Neuronal stem cell (in vitro differentiated cells): ENCODE data around the gene TBX2.

Source experiments
- DNase-seq: peaks from one replicate; pipeline ENCODE4 v3.0.0-alpha.2; 2013; ENCODE audit warnings: low spot score
- H2AFZ ChIP-seq: one replicate; pipeline ENCODE4 v1.6.1; 2013; ENCODE audit warnings: mild to moderate bottlenecking, low read length, inconsistent platforms
- H2AK5ac ChIP-seq: 2 replicates; pipeline ENCODE4 v1.6.1; 2013; ENCODE audit warnings: low read depth, mild to moderate bottlenecking, inconsistent platforms, low read length, moderate library complexity, mixed read lengths
- H2BK120ac ChIP-seq: 2 replicates; pipeline ENCODE4 v1.6.1; 2013; ENCODE audit warnings: low read depth, mild to moderate bottlenecking, inconsistent platforms, low read length, moderate library complexity, mixed read lengths
- H2BK12ac ChIP-seq: one replicate; pipeline ENCODE4 v1.6.1; 2013; ENCODE audit warnings: low read length, inconsistent platforms
- H2BK15ac ChIP-seq: 2 replicates; pipeline ENCODE4 v1.6.1; 2013; ENCODE audit warnings: mild to moderate bottlenecking, low read length, inconsistent platforms, mixed read lengths
- H2BK5ac ChIP-seq: one replicate; pipeline ENCODE4 v1.6.1; 2013; ENCODE audit warnings: inconsistent platforms, mild to moderate bottlenecking, low read length, moderate library complexity
- H3K14ac ChIP-seq: one replicate; pipeline ENCODE4 v1.6.1; 2013; ENCODE audit warnings: low read length, inconsistent platforms
- H3K18ac ChIP-seq: 2 replicates; pipeline ENCODE4 v1.6.1; 2013; ENCODE audit warnings: low read length, inconsistent platforms
- H3K23ac ChIP-seq: 2 replicates; pipeline ENCODE4 v1.6.1; 2013; ENCODE audit warnings: low read depth, mild to moderate bottlenecking, mixed read lengths, low read length, inconsistent platforms; ENCODE audit not compliant: poor library complexity
- H3K27ac ChIP-seq: replicated peaks from 3 replicates; pipeline ENCODE4 v1.5.1; 2013; ENCODE audit warnings: low read length, inconsistent platforms
- H3K27me3 ChIP-seq, 3 experiments: 2 replicates each; pipeline ENCODE4 v1.6.1; 2013; ENCODE audit warnings: low read length in 3 of 3, mild to moderate bottlenecking in 2 of 3, inconsistent platforms in 1 of 3, low read depth in 1 of 3, mixed read lengths in 1 of 3, moderate library complexity in 1 of 3; ENCODE audit not compliant: control insufficient read depth in 3 of 3, insufficient read depth in 3 of 3
- H3K36me3 ChIP-seq, 2 donors: replicated peaks in 1 of 2; 2 replicates each; pipeline ENCODE4 v1.6.1; 2013; ENCODE audit warnings: low read length in 2 of 2; ENCODE audit not compliant: control insufficient read depth in 2 of 2, insufficient read depth in 2 of 2
- H3K4ac ChIP-seq: 2 replicates; pipeline ENCODE4 v1.6.1; 2013; ENCODE audit warnings: inconsistent platforms, mild to moderate bottlenecking, low read length, moderate library complexity
- H3K4me1 ChIP-seq, 2 donors: 1 replicate in 1 of 2; 2 replicates in 1 of 2; pipeline ENCODE4 v1.6.1; 2013; ENCODE audit warnings: low read length in 2 of 2, low read depth in 1 of 2; ENCODE audit not compliant: control insufficient read depth in 2 of 2, insufficient read depth in 1 of 2
- H3K4me2 ChIP-seq: one replicate; pipeline ENCODE4 v1.6.1; 2013; ENCODE audit warnings: mild to moderate bottlenecking, low read length, inconsistent platforms; ENCODE audit not compliant: insufficient read depth, poor library complexity, severe bottlenecking
- H3K4me3 ChIP-seq, 2 donors: 2 replicates each; pipeline ENCODE4 v1.5.1; 2013; ENCODE audit warnings: low read length in 2 of 2, mild to moderate bottlenecking in 2 of 2, inconsistent platforms in 1 of 2, moderate library complexity in 1 of 2
- H3K79me1 ChIP-seq: one replicate; pipeline ENCODE4 v1.6.1; 2013; ENCODE audit warnings: low read depth, mild to moderate bottlenecking, inconsistent platforms, low read length, moderate library complexity
- H3K9ac ChIP-seq: one replicate; pipeline ENCODE4 v1.6.1; 2013; ENCODE audit warnings: mild to moderate bottlenecking, low read depth, low read length, inconsistent platforms; ENCODE audit not compliant: poor library complexity
- H3K9me3 ChIP-seq, 2 donors: replicated peaks in 1 of 2; 2 replicates each; pipeline versions ENCODE3 to v1.6.1; 2013; ENCODE audit warnings: low read length in 2 of 2, mild to moderate bottlenecking in 2 of 2, inconsistent platforms in 1 of 2, low read depth in 1 of 2, mixed read lengths in 1 of 2, moderate library complexity in 1 of 2; ENCODE audit not compliant: control insufficient read depth in 2 of 2, insufficient read depth in 1 of 2
- H4K8ac ChIP-seq: one replicate; pipeline ENCODE4 v1.6.1; 2013; ENCODE audit warnings: low read depth, mild to moderate bottlenecking, inconsistent platforms, low read length, moderate library complexity
- H4K91ac ChIP-seq: one replicate; pipeline ENCODE4 v1.6.1; 2013; ENCODE audit warnings: low read length, low read depth, mild to moderate bottlenecking, inconsistent platforms; ENCODE audit not compliant: poor library complexity
- WGBS, 2 donors: extraction: QIAGEN DNeasy Blood & Tissue Kit; methylation state at CpG; one replicate each; pipeline ENCODE4 v1.1.7; 2013; ENCODE audit warnings: missing lambda C conversion rate in 2 of 2, mixed read lengths in 1 of 2; ENCODE audit not compliant: insufficient read length in 2 of 2, insufficient replicate concordance in 1 of 2; ENCODE audit errors: extremely low coverage in 2 of 2; 5-methylcytosine and 5-hydroxymethylcytosine counted together

TBX2 gene

GRCh38 chr17:61450641-61451537 is 51.2 kb downstream of the TBX2 start:
- H3K4me1 ChIP-seq: peaks cover 6 to 7% of the 10 kb centered on the region in 2 donors
- H4K8ac ChIP-seq: no peak overlapping the region
- WGBS, 2 donors: no CpG with 5 or more reads among the region's 19 CpGs
- H4K91ac ChIP-seq: no peak overlapping the region
- H3K14ac ChIP-seq: no peak overlapping the region
- H2BK12ac ChIP-seq: no peak overlapping the region
- H3K9me3 ChIP-seq: peaks cover 3 to 15% of the 10 kb centered on the region in 2 donors
- no peak overlapping the region for H2BK5ac ChIP-seq
- H3K4me3 ChIP-seq: peak overlapping the region in 1 of 2 donors; percentile 28
- H3K36me3 ChIP-seq: no peaks in the 10 kb centered on the region
- no peak overlapping the region for H3K4me2 ChIP-seq
- peaks cover 36 to 98% (median 52%) of the 10 kb centered on the region in 3 experiments for H3K27me3 ChIP-seq
- H3K4ac ChIP-seq: no peak overlapping the region
- no peak overlapping the region for H3K27ac ChIP-seq
- no peak for DNase-seq
- no peak overlapping the region for H3K18ac ChIP-seq
- H3K79me1 ChIP-seq: no peaks in the 10 kb centered on the region
- H3K23ac ChIP-seq: no peak overlapping the region
- no peak overlapping the region for H3K9ac ChIP-seq
- peak overlapping the region; percentile 29 for H2AK5ac ChIP-seq
- no peak overlapping the region for H2BK15ac ChIP-seq
- H2BK120ac ChIP-seq: no peak overlapping the region
- H2AFZ ChIP-seq: peak overlapping the region; percentile 82

GRCh38 chr17:61451538-61452300 is 52.1 kb downstream of the TBX2 start:
- WGBS, 2 donors: no CpG with 5 or more reads among the region's 75 CpGs

DNA sequence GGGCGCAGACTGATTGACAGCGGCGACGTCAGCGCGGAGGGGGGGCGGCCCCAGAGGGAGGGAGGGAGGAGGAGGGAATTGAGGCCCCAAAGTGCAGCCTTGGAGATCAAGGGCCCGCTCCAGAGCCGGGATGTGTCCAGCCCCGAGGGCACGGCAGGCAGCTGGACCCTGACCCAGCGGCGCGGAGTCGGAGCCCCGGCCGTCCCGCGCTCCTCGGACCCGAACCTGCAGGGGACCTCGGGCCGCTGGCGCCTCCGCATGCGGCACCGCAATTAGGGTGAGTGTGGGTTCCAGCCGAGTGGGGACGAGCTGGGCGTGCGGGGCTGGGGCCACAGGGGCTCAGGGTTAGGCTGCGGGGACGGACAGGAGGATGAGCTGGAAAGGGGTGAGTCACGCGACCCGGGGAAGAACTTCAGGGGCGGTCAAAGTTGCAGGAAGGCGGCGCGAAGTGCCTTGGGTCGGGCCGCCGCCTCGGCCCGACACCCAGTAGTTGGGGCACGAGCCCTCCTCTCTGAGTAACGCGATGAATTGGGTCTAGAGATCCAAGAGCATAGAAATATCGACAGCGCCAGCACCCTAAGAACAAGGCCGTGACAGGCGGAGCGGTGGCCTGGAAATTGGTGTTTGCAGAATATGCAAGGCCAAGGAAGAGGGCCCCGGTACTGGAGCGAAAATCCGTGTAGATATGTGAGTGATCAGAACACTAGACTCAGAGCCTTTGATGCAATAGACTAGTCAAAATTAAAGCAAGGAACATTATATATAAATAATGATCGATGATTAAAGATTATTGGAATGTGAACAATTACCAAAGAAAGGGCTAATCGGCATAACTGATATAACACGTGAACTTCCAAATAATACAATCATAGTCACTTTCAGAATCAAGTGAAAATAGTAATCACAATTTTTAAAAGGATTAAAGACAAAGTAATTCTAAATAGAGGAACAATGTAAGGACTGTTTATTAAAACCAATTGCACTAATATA is 53.0 kb downstream of the TBX2 start, which contains the start of gene TBX4:
Gene TBX4 (plus strand): TSS at position 122 of the 990 bp plus-strand sequence. CDS start 4,069 bp downstream, outside the sequence.
- no peak within 1 kb of the TSS for H4K91ac ChIP-seq
- H2BK15ac ChIP-seq: no peak within 1 kb of the TSS
- peaks cover 5 to 7% of the 10 kb centered on the region in 2 donors for H3K4me1 ChIP-seq
- no CpG with 5 or more reads among the region's 59 CpGs for WGBS, 2 donors
- H2AFZ ChIP-seq: peak within 1 kb of the TSS; percentile 82
- no peak within 1 kb of the TSS for H4K8ac ChIP-seq
- no peak within 1 kb of the TSS for H2BK5ac ChIP-seq
- peak within 1 kb of the TSS; percentile 29 for H2AK5ac ChIP-seq
- no peaks in the 10 kb centered on the region for H3K36me3 ChIP-seq
- H3K18ac ChIP-seq: peak within 1 kb of the TSS; percentile 77
- no peak within 1 kb of the TSS for H2BK12ac ChIP-seq
- no peak within 1 kb of the TSS for H2BK120ac ChIP-seq
- no peak for DNase-seq
- H3K4ac ChIP-seq: no peak within 1 kb of the TSS
- peak within 1 kb of the TSS; percentile 65 for H3K23ac ChIP-seq
- H3K9me3 ChIP-seq: peaks cover 3 to 18% of the 10 kb centered on the region in 2 donors
- peak within 1 kb of the TSS in 1 of 2 donors; percentile 59 for H3K4me3 ChIP-seq
- H3K4me2 ChIP-seq: peak within 1 kb of the TSS; percentile 70
- H3K27ac ChIP-seq: no peak within 1 kb of the TSS
- peaks cover 52 to 99% (median 69%) of the 10 kb centered on the region in 3 experiments for H3K27me3 ChIP-seq
- H3K79me1 ChIP-seq: no peaks in the 10 kb centered on the region
- no peak within 1 kb of the TSS for H3K14ac ChIP-seq
- H3K9ac ChIP-seq: peak within 1 kb of the TSS; percentile 78

More at GRCh38 chr17:61451538-61452300, 52.1 kb downstream of the TBX2 start:
- peak overlapping the region; percentile 77 for H3K18ac ChIP-seq
- H3K14ac ChIP-seq: no peak overlapping the region
- H3K4me1 ChIP-seq: peaks cover 6 to 7% of the 10 kb centered on the region in 2 donors
- peak overlapping the region; percentile 70 for H3K4me2 ChIP-seq
- H3K36me3 ChIP-seq: no peaks in the 10 kb centered on the region
- H4K91ac ChIP-seq: no peak overlapping the region
- H2AFZ ChIP-seq: peak overlapping the region; percentile 82
- peaks cover 43 to 99% (median 60%) of the 10 kb centered on the region in 3 experiments for H3K27me3 ChIP-seq
- H2BK15ac ChIP-seq: no peak overlapping the region
- peak overlapping the region; percentile 29 for H2AK5ac ChIP-seq
- H3K9ac ChIP-seq: peak overlapping the region; percentile 78
- H2BK5ac ChIP-seq: no peak overlapping the region
- H3K23ac ChIP-seq: peak overlapping the region; percentile 65
- H2BK12ac ChIP-seq: no peak overlapping the region
- H3K9me3 ChIP-seq: peaks cover 3 to 18% of the 10 kb centered on the region in 2 donors
- H2BK120ac ChIP-seq: no peak overlapping the region
- no peak for DNase-seq
- no peak overlapping the region for H3K4me3 ChIP-seq
- H3K27ac ChIP-seq: no peak overlapping the region
- H4K8ac ChIP-seq: no peak overlapping the region
- no peaks in the 10 kb centered on the region for H3K79me1 ChIP-seq
- H3K4ac ChIP-seq: no peak overlapping the region
